DND-41 (cell line): ENCODE results near the gene PLCG1.
A peak's percentile ranks its signal among the peaks of the same experiment; 100 is the strongest.

Source experiments
- ATAC-seq: fragments of 200-7000 bp; cut with Tn5 transposase; 3 replicates; pipeline ENCODE4 v1.9.1; 2021; ENCODE audit warnings: low read depth; ENCODE audit not compliant: insufficient read depth
- DNase-seq: peaks from one replicate; pipeline ENCODE4 v3.0.0-alpha.2; 2020
- H2AFZ ChIP-seq: 2 replicates; pipeline ENCODE4 v1.6.0; 2012; ENCODE audit warnings: low read depth, low read length
- H3K27ac ChIP-seq: 2 replicates; pipeline ENCODE4 v1.5.1; 2012; ENCODE audit warnings: low read length, inconsistent platforms
- H3K27me3 ChIP-seq: fragments of 200-600 bp; sonication (generic); 2 replicates; pipeline ENCODE4 v1.6.0; 2012; ENCODE audit warnings: low read length, mild to moderate bottlenecking, inconsistent platforms; ENCODE audit not compliant: insufficient read depth, poor library complexity
- H3K36me3 ChIP-seq: 2 replicates; pipeline ENCODE4 v1.5.1; 2012; ENCODE audit warnings: low read length, inconsistent platforms; ENCODE audit not compliant: insufficient read depth
- H3K4me1 ChIP-seq: 2 replicates; pipeline ENCODE4 v1.5.1; 2012; ENCODE audit warnings: mild to moderate bottlenecking, low read length; ENCODE audit not compliant: insufficient read depth
- H3K4me2 ChIP-seq: 2 replicates; pipeline ENCODE4 v1.6.0; 2012; ENCODE audit warnings: mild to moderate bottlenecking, moderate library complexity, low read length, inconsistent platforms; ENCODE audit not compliant: insufficient read depth
- H3K4me3 ChIP-seq, 2 experiments: fragments of 200-600 bp in 1 of 2; shearing (Covaris generic) in 1 of 2; 2 replicates each; pipeline ENCODE4 v1.5.1; 2012 to 2016; ENCODE audit warnings: inconsistent platforms in 2 of 2, low read length in 2 of 2, mild to moderate bottlenecking in 2 of 2, low read depth in 1 of 2, moderate library complexity in 1 of 2
- H3K79me2 ChIP-seq: 2 replicates; pipeline ENCODE4 v1.6.0; 2012; ENCODE audit warnings: low read length, inconsistent platforms; ENCODE audit not compliant: insufficient read depth
- H3K9ac ChIP-seq: 2 replicates; pipeline ENCODE4 v1.6.0; 2012; ENCODE audit warnings: low read depth, mild to moderate bottlenecking, inconsistent platforms, low read length, moderate library complexity
- H3K9me3 ChIP-seq: 2 replicates; pipeline ENCODE4 v1.5.1; 2012; ENCODE audit warnings: low read length, moderate library complexity, mild to moderate bottlenecking, inconsistent platforms; ENCODE audit not compliant: insufficient read depth, severe bottlenecking
- H4K20me1 ChIP-seq: 2 replicates; pipeline ENCODE4 v1.6.0; 2012; ENCODE audit warnings: low read length; ENCODE audit not compliant: insufficient read depth
- CTCF ChIP-seq: IDR thresholded peaks from 2 replicates; pipeline ENCODE4 v1.5.1; 2012; ENCODE audit warnings: borderline replicate concordance, low read length, moderate library complexity, mild to moderate bottlenecking; ENCODE audit not compliant: poor library complexity, severe bottlenecking; ENCODE audit errors: extremely low read depth
- EZH2 ChIP-seq: IDR thresholded peaks from 3 replicates; pipeline ENCODE4 v1.6.1; 2012; ENCODE audit warnings: borderline replicate concordance, low read depth, mild to moderate bottlenecking, moderate library complexity, low read length, inconsistent platforms; ENCODE audit not compliant: severe bottlenecking

The PLCG1 gene

GRCh38 chr20:41152108-41152757 is 14.9 kb downstream of the PLCG1 start:
- Histone ChIP-seq H2AFZ (no peak overlapping the region), H3K9me3 (no peaks in the 10 kb centered on the region), H3K4me3 (no peak overlapping the region), H3K9ac (no peak overlapping the region), H3K4me2 (no peak overlapping the region), H3K36me3 (peaks cover 65% of the 10 kb centered on the region), H4K20me1 (peaks cover 99% of the 10 kb centered on the region), H3K27me3 (no peaks in the 10 kb centered on the region), H3K4me1 (peaks cover 45% of the 10 kb centered on the region), H3K27ac (no peak overlapping the region), H3K79me2 (peaks cover 100% of the 10 kb centered on the region)
- ATAC-seq (no peak), DNase-seq (no peak)
- TF ChIP-seq CTCF = no peak
- no peak for TF ChIP-seq EZH2

DNA sequence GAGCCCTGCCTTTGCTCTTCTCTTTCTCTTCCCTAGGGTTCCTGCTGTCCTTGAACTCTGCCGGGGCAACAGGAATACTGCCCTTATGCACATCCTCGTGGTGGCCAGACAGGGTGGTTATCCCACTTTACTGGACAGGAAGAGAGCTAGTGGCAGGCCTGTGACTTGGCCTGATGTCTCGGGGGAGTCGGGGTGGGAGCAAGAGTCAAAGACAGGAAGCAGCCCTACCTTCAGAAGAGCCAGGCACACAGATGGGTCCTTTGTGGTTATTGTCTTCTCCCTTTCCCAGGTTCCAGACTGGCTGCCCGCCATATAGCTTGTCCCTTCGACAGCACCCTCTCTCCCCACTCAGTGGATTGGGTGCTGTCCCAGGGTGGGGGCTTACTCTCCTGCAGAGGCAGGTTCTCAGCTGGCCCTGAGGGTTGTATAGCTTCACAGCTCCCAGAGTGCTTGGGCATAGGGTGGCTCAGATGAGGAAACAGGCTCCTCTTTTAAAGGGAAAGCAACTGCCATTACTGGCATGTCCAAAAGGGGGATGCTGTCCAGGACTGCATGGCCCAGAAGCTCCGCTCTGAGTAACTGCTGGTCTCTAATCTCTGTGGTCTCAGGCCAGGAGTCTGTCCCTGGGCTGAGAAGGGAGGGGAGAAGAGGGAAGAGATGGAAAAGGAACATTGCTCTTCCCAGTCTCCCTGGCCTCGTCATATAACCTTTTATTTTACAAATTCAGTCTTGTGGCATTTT is 17.3 kb downstream of the PLCG1 start:
- Histone ChIP-seq H3K36me3 (peaks cover 67% of the 10 kb centered on the region), H3K4me1 (peaks cover 53% of the 10 kb centered on the region), H3K79me2 (peaks cover 100% of the 10 kb centered on the region), H2AFZ (no peak overlapping the region), H3K27ac (peak overlapping the region; percentile 27), H3K9ac (no peak overlapping the region), H3K9me3 (no peaks in the 10 kb centered on the region), H3K4me3 (no peak overlapping the region), H3K4me2 (no peak overlapping the region), H4K20me1 (peaks cover 100% of the 10 kb centered on the region), H3K27me3 (no peaks in the 10 kb centered on the region)
- ATAC-seq (peak; percentile 18), DNase-seq (peak; percentile 46)
- TF ChIP-seq CTCF (no peak), EZH2 (no peak)

GRCh38 chr20:41155261-41155660 is 17.9 kb downstream of the PLCG1 start:
- peaks cover 70% of the 10 kb centered on the region for H3K36me3 ChIP-seq
- peaks cover 100% of the 10 kb centered on the region for H4K20me1 ChIP-seq
- no peak for TF ChIP-seq CTCF
- no peak for TF ChIP-seq EZH2

More at GRCh38 chr20:41155261-41155660, 17.9 kb downstream of the PLCG1 start:
- Histone ChIP-seq H3K27me3 (no peaks in the 10 kb centered on the region), H3K4me3 (no peak overlapping the region), H3K9ac (no peak overlapping the region), H3K9me3 (no peaks in the 10 kb centered on the region), H3K79me2 (peaks cover 100% of the 10 kb centered on the region), H3K4me1 (peaks cover 49% of the 10 kb centered on the region), H3K4me2 (no peak overlapping the region), H3K27ac (peak overlapping the region; percentile 27), H2AFZ (no peak overlapping the region)
- DNase-seq = no peak
- no peak for ATAC-seq
